Measurements from ENCODE around the gene RPL7A. TPM values are rescaled to one million over a fixed set of nuclear protein-coding genes. Genes with fewer than 3 reads are reported as not detected.
A peak's percentile ranks its signal among the peaks of the same experiment; 100 is the strongest.

Gene RPL7A
- total RNA-seq, 6 experiments from 2014 or later, result 529 to 851 (median 616) TPM

GRCh38 chr9:133393399-133393798 is 45.4 kb downstream of the RPL7A start:
- no peak overlapping the region for H3K27ac ChIP-seq
- no peak overlapping the region for H3K4me3 ChIP-seq
- TF ChIP-seq CTCF (IDR thresholded peaks at IDR 0.05) (no peak), POLR2A (IDR thresholded peaks at IDR 0.05) (no peak)
- 75% methylated on average over 3 of the region's 3 CpGs for WGBS (ENCODE audit: insufficient coverage, low coverage, low lambda C conversion rate, missing lambda C conversion rate)
- H3K9me3 ChIP-seq, result no peaks in the 10 kb centered on the region
- no peaks in the 10 kb centered on the region for H3K36me3 ChIP-seq
- intact Hi-C loops (cut with DNase I), result loop anchor here in 1 of 2 donors (10.0 kb wide), 1 partner anchor 209 kb away; no protein-coding TSS in a partner anchor
- DNase-seq, result no peak
- no peaks in the 10 kb centered on the region for H3K27me3 ChIP-seq
- no peaks in the 10 kb centered on the region for H3K4me1 ChIP-seq
- no peak for ATAC-seq

- no peak overlapping the region for H3K27ac ChIP-seq
- WGBS (ENCODE audit: insufficient coverage, low coverage, low lambda C conversion rate, missing lambda C conversion rate), result 30% methylated on average over 2 of the region's 8 CpGs
- no peaks in the 10 kb centered on the region for H3K36me3 ChIP-seq
- no peaks in the 10 kb centered on the region for H3K4me1 ChIP-seq
- intact Hi-C loops (cut with DNase I), result loop anchor here in 1 of 2 donors (10.0 kb wide), 1 partner anchor 210 kb away; no protein-coding TSS in a partner anchor
- ATAC-seq (peak in 1 of 4 donors; percentile 5), DNase-seq (no peak)
- TF ChIP-seq POLR2A (IDR thresholded peaks at IDR 0.05) (no peak), CTCF (IDR thresholded peaks at IDR 0.05) (no peak)
- no peaks in the 10 kb centered on the region for H3K9me3 ChIP-seq
- H3K4me3 ChIP-seq, result no peak overlapping the region
- H3K27me3 ChIP-seq, result no peaks in the 10 kb centered on the region
Measured at GRCh38 chr9:133394687-133395271, 46.8 kb downstream of the RPL7A start.

DNA sequence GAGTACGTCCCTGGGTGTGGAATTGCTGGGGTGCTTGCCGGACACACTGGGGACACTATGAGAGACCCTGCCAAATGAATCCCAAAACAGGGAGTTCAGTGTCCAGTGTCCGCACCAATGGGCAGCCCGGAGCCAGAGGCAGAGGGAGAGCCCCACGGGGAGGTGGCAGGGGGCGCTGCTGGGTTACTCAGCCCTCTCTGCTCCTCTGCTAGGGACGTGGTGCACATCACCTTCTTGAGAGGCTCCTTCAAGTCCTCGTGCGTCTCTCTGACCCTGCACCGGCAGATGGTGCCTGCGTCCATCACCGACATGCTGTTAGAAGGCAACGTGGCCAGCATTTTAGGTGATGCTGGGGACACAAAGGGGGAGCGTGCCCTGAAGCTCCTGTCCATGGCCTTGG is 48.9 kb downstream of the RPL7A start:
- Histone ChIP-seq H3K27ac (no peak overlapping the region), H3K4me1 (no peaks in the 10 kb centered on the region), H3K36me3 (no peaks in the 10 kb centered on the region), H3K27me3 (no peaks in the 10 kb centered on the region), H3K4me3 (no peak overlapping the region), H3K9me3 (no peaks in the 10 kb centered on the region)
- 10% methylated on average over 2 of the region's 14 CpGs for WGBS (ENCODE audit: insufficient coverage, low coverage, low lambda C conversion rate, missing lambda C conversion rate)
- intact Hi-C loops (cut with DNase I), result loop anchor here in 1 of 2 donors (10.0 kb wide), 1 partner anchor 212 kb away; no protein-coding TSS in a partner anchor
- DNase-seq, result no peak
- peak in 3 of 4 donors; percentile 24 to 52 (median 47) for ATAC-seq
- TF ChIP-seq CTCF (IDR thresholded peaks at IDR 0.05), result peak in 2 of 4 donors; percentile 19 to 20
- TF ChIP-seq POLR2A (IDR thresholded peaks at IDR 0.05), result no peak

DNA sequence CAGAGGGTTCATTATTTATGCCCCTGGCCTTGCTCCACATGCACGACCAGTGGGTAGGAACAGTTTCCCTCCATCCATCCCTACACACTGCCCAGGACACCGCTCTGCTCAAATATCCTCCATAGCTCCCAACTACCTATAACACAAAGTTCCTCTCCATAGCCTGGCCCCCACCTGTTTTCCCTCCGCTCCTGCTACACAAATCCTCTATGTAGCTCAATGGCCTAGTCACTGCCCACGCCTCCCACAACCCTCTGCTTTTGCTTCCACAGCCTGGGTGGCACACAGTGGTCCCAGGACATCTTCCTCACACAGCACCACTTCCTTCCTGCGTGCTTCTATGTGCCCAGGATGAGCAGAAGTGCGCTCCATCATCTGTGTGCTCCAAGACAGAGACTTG is 49.4 kb downstream of the RPL7A start:
- no peak for DNase-seq
- WGBS (ENCODE audit: insufficient coverage, low coverage, low lambda C conversion rate, missing lambda C conversion rate), result 68% methylated on average over 6 of the region's 6 CpGs
- H3K27ac ChIP-seq, result no peak overlapping the region
- no peaks in the 10 kb centered on the region for H3K27me3 ChIP-seq
- intact Hi-C loops (cut with DNase I), result loop anchor here in 1 of 2 donors (10.0 kb wide), 1 partner anchor 213 kb away; no protein-coding TSS in a partner anchor
- H3K4me3 ChIP-seq, result no peak overlapping the region
- no peak for ATAC-seq
- TF ChIP-seq POLR2A (IDR thresholded peaks at IDR 0.05) (no peak), CTCF (IDR thresholded peaks at IDR 0.05) (no peak)
- H3K36me3 ChIP-seq, result no peaks in the 10 kb centered on the region
- no peaks in the 10 kb centered on the region for H3K4me1 ChIP-seq
- H3K9me3 ChIP-seq, result no peaks in the 10 kb centered on the region
